SK-N-SH treated with all-trans-retinoic acid at 6 μM for 48 hours (cell line): ENCODE results near the gene PDGFD.

ENCODE experiments used
- CSRNP3 ChIP-seq: fragments of 250-450 bp; sonication (Bioruptor Pico); IDR thresholded peaks from 2 replicates; pipeline ENCODE4 v1.5.1; 2021; ENCODE audit warnings: mild to moderate bottlenecking, moderate library complexity
- ESRRG ChIP-seq: fragments of 250-450 bp; sonication (Bioruptor Pico); IDR thresholded peaks from 2 replicates; pipeline ENCODE4 v1.6.1; 2021; ENCODE audit warnings: mild to moderate bottlenecking
- GLIS3 ChIP-seq: fragments of 250-450 bp; sonication (Bioruptor Pico); IDR thresholded peaks from 2 replicates; pipeline ENCODE4 v1.5.0; 2020; ENCODE audit warnings: mild to moderate bottlenecking, moderate library complexity
- ISL1 ChIP-seq: fragments of 250-450 bp; sonication (Bioruptor Pico); IDR thresholded peaks from 2 replicates; pipeline ENCODE4 v2.1.2; 2022; ENCODE audit warnings: mild to moderate bottlenecking, moderate library complexity
- PATZ1 ChIP-seq: fragments of 250-450 bp; sonication (Bioruptor Pico); IDR thresholded peaks from 2 replicates; pipeline ENCODE4 v1.8.0; 2020; ENCODE audit warnings: mild to moderate bottlenecking, moderate library complexity, borderline replicate concordance
- PPARA ChIP-seq: fragments of 250-450 bp; sonication (Bioruptor Pico); IDR thresholded peaks from 2 replicates; pipeline ENCODE4 v1.5.0; 2020; ENCODE audit warnings: mild to moderate bottlenecking, borderline replicate concordance
- SNAI2 ChIP-seq: fragments of 250-450 bp; sonication (Bioruptor Pico); IDR thresholded peaks from 2 replicates; pipeline ENCODE4 v1.5.0; 2020; ENCODE audit warnings: mild to moderate bottlenecking, moderate library complexity
- TCF4 ChIP-seq: fragments of 250-450 bp; sonication (Bioruptor Pico); IDR thresholded peaks from 2 replicates; pipeline ENCODE4 v1.8.0; 2021; ENCODE audit warnings: mild to moderate bottlenecking, moderate library complexity, borderline replicate concordance
- ZFP3 ChIP-seq: fragments of 250-450 bp; sonication (Bioruptor Pico); IDR thresholded peaks from 2 replicates; pipeline ENCODE4 v1.5.0; 2020; ENCODE audit warnings: mild to moderate bottlenecking, moderate library complexity
- ZFP30 ChIP-seq: fragments of 450-650 bp; formaldehyde crosslinking; IDR thresholded peaks from 2 replicates; pipeline ENCODE4 v1.5.0; 2022; ENCODE audit warnings: mild to moderate bottlenecking, moderate library complexity
- ZNF8 ChIP-seq: fragments of 450-650 bp; formaldehyde crosslinking; IDR thresholded peaks from 2 replicates; pipeline ENCODE4 v1.5.0; 2020; ENCODE audit warnings: mild to moderate bottlenecking, moderate library complexity
- TF ChIP-seq, protein P1 (sequence below): fragments of 250-450 bp; sonication (Bioruptor Pico); IDR thresholded peaks from 2 replicates; pipeline ENCODE4 v1.5.1; 2020; ENCODE audit warnings: low read depth, mild to moderate bottlenecking, moderate library complexity
- TF ChIP-seq, protein P2 (sequence below): fragments of 250-450 bp; sonication (Bioruptor Pico); IDR thresholded peaks from 2 replicates; pipeline ENCODE4 v1.8.0; 2021; ENCODE audit warnings: low read depth, mild to moderate bottlenecking, moderate library complexity, borderline replicate concordance
- TF ChIP-seq, protein P3 (sequence below): fragments of 250-450 bp; sonication (Bioruptor Pico); IDR thresholded peaks from 2 replicates; pipeline ENCODE4 v1.5.0; 2020; ENCODE audit warnings: mild to moderate bottlenecking, moderate library complexity

DNA sequence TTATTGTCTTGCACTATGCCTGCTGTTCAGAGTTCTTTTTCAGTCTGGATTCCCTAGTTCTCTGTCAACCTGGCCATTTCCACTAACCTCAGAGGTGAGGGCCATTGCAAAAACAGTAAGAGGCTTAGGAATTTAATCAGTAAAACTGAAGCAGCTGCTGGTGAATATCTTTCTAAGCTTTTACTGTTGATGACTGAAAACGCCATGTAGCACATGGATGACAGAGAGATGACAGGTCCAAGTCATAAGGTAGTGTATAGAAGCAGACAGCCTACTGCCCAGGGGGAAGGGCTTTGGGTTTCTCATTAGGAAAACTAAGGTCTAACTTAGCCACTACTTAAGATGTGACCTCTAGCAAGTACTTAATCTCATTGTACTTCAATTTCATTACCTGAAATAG lies 280.1 kb downstream of the PDGFD start:
- no peak for TF ChIP-seq GLIS3 (CRISPR knock-in tag)
- no peak for TF ChIP-seq ZNF8 (CRISPR knock-in tag)
- no peak for TF ChIP-seq ESRRG (CRISPR knock-in tag)
- no peak for TF ChIP-seq PATZ1 (CRISPR knock-in tag)
- TF ChIP-seq, protein P1, sequence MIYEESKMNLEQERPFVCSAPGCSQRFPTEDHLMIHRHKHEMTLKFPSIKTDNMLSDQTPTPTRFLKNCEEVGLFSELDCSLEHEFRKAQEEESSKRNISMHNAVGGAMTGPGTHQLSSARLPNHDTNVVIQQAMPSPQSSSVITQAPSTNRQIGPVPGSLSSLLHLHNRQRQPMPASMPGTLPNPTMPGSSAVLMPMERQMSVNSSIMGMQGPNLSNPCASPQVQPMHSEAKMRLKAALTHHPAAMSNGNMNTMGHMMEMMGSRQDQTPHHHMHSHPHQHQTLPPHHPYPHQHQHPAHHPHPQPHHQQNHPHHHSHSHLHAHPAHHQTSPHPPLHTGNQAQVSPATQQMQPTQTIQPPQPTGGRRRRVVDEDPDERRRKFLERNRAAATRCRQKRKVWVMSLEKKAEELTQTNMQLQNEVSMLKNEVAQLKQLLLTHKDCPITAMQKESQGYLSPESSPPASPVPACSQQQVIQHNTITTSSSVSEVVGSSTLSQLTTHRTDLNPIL: no peak
- no peak for TF ChIP-seq ZFP30 (CRISPR knock-in tag)
- TF ChIP-seq ZFP3: no peak
- no peak for TF ChIP-seq ISL1
- TF ChIP-seq SNAI2 (CRISPR knock-in tag): no peak
- TF ChIP-seq, protein P2, sequence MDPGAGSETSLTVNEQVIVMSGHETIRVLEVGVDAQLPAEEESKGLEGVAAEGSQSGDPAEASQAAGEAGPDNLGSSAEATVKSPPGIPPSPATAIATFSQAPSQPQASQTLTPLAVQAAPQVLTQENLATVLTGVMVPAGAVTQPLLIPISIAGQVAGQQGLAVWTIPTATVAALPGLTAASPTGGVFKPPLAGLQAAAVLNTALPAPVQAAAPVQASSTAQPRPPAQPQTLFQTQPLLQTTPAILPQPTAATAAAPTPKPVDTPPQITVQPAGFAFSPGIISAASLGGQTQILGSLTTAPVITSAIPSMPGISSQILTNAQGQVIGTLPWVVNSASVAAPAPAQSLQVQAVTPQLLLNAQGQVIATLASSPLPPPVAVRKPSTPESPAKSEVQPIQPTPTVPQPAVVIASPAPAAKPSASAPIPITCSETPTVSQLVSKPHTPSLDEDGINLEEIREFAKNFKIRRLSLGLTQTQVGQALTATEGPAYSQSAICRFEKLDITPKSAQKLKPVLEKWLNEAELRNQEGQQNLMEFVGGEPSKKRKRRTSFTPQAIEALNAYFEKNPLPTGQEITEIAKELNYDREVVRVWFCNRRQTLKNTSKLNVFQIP (CRISPR knock-in tag): no peak
- TF ChIP-seq, protein P3, sequence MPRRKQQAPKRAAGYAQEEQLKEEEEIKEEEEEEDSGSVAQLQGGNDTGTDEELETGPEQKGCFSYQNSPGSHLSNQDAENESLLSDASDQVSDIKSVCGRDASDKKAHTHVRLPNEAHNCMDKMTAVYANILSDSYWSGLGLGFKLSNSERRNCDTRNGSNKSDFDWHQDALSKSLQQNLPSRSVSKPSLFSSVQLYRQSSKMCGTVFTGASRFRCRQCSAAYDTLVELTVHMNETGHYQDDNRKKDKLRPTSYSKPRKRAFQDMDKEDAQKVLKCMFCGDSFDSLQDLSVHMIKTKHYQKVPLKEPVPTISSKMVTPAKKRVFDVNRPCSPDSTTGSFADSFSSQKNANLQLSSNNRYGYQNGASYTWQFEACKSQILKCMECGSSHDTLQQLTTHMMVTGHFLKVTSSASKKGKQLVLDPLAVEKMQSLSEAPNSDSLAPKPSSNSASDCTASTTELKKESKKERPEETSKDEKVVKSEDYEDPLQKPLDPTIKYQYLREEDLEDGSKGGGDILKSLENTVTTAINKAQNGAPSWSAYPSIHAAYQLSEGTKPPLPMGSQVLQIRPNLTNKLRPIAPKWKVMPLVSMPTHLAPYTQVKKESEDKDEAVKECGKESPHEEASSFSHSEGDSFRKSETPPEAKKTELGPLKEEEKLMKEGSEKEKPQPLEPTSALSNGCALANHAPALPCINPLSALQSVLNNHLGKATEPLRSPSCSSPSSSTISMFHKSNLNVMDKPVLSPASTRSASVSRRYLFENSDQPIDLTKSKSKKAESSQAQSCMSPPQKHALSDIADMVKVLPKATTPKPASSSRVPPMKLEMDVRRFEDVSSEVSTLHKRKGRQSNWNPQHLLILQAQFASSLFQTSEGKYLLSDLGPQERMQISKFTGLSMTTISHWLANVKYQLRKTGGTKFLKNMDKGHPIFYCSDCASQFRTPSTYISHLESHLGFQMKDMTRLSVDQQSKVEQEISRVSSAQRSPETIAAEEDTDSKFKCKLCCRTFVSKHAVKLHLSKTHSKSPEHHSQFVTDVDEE (CRISPR knock-in tag): no peak
- TF ChIP-seq CSRNP3: no peak
- no peak for TF ChIP-seq PPARA (CRISPR knock-in tag)
- TF ChIP-seq TCF4: no peak
